Activated T-helper 9 cell treated with anti-CD3 and anti-CD28 coated beads, Interleukin-2, amount 50 U/mL, for 16 hours (primary cell): ENCODE data around the gene NLGN1.

Experiments used
- DNase-seq: peaks from one replicate; pipeline ENCODE4 v3.0.0-alpha.2; 2020; ENCODE audit warnings: low read depth

NLGN1 gene

DNA sequence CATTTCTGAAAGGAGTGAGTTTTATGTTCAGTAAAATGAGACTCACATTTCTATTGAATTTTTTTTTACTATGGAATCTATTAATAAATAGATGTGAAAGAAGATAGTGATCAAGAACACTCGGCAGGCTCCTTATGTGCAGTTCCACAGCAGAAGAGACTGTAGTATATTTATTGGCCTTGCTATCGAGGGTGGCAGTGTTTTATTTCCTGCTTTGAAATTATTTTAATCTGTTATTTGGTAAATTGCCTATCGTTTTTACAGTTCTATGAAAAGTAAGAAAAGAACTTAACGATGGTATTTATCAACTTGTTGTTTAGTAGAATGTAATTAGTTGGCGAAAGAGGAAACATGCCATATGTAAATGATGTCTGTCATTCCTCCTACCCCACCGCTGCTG is 238.3 kb downstream of the NLGN1 start:
- no peak for DNase-seq

DNA sequence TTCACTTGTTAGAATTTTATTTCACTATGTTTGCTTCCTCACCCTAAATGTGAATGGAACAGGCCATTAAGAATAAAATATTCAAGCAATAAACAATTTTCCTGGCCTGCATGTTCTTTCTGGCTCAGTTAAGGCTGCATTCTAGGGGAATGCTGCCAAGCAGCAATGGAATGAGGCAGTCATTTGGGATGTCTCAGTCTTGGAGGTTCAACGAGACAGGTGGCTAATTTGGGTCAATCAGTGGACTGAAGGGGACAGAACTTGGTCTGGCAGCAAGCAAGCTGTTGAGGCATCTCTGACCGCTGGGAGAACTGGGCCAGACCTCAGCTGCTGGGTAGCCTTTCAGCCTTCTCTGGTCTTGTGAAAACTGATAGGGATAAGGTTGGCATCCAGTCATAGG is 241.6 kb downstream of the NLGN1 start:
- no peak for DNase-seq

DNA sequence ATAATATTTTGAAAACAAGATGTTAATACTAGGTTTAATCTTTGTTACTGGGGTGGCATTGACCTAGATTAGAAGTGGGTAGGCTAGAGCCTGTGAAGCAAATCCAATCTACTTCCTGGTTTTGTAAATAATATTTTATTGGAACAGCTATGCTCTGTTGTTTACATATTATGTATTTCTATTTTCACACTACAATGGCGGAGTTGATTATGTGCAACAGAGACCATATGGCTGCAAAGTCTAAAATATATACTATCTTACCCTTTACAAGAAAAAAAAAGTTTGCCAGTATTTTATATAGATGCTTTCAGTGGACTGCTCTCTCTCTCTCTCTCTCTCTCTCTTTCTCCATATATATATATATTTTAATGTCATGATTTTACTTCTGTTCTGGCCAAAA is 244.2 kb downstream of the NLGN1 start:
- no peak for DNase-seq

DNA sequence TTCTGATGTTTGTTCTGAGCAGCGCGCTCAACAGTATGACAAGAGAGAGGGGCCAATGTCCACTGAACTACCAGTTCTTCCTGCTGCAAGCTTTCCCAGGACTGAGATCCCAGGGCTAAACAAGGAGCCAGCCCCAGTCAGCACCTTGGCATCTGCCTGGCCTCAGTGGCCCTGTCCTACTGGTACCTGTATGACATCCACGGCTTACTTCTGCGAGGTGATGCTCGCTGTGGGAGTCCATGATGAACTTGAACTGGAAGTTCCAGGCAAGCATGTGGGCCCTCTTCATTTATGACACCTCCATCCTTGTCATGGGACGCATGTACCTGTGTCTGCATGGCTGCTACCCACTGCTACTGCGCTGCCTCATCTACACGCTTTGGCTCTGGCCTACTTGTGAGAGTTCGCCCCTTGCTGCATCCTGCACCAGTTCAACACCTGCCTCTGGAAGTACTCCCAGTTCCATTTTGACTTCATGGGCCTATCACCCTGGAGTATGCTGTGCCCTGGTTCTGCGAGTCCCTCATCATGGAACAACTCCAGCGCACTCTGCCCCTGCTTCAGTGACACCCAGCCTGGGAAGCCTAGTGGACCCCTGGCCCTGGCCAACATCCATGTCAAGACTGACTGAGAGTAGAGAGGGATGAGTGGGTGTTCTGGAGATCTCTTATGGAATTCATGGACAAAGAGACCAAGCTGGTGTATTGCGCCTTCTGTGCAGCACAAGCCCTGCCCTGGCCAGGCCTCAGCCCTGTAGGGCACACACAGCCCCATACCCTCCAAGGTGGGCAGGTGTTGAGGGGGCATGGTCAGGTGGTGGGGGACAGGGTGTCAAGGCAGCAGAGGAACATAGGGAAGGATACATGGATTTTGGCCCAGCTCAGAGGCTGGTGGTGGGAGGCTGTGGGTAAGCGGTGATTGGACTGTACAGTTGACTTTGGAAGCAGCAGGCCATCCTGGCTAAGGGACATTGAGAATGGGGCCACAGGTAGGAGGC is 246.8 kb downstream of the NLGN1 start:
- no peak for DNase-seq

DNA sequence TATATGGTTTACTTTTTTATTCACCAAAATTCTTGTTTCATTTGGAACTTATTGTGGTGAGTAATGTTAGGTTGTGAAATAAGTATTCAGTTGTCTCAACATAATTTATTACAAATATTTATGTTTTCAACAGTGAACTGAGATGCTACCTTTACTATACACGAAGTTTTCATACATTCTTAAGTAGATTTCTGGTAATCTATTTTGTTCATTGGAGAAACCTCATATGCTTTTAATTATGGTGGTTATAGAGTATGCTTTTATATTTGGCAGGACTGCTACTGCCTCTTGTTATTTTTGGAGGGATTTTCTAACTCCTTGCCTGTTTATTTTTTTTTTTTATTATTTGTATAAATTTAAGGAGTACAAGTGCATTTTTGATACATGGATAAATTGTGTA is 253.1 kb downstream of the NLGN1 start:
- DNase-seq: no peak

DNA sequence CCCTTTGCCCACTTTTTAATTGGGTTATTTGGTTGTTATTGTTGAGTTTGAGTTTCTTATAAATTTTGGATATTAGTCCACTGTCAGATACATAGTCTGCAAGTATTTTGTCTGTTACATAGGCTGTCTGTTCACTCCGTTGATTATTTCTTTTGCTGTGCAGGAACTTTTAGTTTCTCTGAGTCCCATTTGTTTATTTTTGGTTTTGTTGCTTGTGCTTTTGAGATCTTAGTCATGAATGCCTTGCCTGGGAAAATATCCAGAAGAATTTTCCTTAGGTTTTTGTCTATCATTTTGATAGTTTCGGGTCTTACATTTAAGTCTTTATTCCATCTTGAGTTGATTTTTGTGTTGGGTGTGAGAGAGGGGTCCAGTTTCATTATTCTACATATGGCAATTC is 254.5 kb downstream of the NLGN1 start:
- DNase-seq: no peak

DNA sequence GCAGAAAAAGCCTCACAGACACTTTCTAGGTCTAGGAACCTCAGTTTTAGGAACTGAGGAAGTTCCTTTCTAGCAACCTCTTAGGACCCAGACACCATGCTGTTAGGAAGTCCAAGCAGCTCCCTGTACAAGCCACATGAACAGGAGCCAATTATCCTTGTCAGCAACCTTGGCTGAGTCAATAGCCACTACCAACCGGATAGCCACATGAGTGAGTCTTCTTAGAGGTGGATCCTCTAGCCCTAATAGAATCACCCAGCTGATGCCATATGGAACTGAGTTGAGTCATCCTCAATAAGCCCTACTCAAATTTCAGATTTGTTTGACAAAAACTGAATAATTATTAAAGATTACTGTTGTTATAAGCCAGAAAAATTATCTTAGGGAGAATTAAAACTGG is 256.2 kb downstream of the NLGN1 start:
- DNase-seq: no peak

DNA sequence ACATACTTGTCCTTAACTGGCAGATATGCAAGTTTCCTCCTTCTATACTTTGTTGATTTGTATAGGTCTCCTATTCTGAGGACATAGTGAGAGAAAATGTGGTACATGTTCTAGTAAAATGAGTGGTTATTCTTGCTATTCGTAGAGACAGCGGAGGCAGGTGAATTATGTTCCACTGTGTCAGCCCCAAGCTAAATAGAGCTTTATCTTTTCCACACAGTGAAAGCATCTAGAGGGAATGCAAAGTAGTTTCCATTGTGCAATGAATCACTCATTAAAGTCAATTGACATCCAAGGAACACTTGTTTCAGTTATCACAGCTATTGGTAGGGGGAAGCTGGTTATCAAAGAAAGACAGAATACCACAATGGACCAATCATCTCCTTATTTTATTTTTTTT is 262.4 kb downstream of the NLGN1 start:
- DNase-seq: no peak

DNA sequence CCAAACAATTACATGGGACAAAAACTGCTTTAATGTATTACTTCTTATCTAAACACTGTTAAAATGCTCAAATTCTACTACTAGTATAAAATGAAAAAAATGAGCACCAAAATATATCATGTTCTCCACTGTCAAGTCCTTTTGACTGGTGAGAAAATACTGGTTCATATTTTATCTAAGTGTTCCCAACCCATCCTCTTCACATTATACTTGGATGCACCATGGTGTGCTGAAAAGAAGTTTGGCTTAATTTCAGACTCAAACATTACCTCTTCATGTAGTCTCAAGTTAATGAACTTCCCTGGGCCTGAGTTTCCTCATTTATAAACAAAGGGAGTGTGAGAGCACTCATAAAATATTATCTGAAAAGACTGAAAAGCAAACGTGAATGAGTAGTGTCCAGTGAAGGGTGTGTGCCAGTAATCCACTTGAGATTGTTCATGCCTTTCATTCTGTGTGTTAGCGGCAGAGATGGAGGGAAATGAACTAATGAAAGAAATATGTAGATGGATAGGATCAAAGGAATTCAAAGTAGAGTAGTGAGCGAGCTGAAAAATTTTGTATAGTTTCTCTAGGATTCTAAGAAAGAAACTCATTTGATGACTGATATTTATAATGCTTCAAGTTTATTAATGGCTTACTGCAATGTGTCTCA is 263.2 kb downstream of the NLGN1 start:
- DNase-seq: no peak

DNA sequence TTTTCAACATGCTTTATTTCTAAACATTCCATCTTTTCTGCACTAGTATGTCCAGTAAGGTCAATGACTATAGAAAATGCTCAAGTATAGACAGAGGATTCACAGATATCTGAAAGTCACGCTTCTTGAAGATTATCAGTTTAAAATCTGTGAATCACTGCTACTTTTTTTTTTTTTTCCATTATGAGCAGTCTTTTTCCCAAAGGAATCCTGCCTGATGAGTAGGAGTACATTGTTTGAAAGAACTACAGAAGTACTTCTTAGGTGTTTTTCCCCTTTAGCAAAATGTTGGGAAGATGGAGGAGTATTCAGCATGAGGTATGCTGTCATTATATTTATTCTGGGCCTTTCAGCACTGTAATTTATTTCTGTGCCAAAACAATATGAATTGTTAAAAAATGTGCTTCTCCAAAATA is 266.2 kb downstream of the NLGN1 start:
- no peak for DNase-seq

DNA sequence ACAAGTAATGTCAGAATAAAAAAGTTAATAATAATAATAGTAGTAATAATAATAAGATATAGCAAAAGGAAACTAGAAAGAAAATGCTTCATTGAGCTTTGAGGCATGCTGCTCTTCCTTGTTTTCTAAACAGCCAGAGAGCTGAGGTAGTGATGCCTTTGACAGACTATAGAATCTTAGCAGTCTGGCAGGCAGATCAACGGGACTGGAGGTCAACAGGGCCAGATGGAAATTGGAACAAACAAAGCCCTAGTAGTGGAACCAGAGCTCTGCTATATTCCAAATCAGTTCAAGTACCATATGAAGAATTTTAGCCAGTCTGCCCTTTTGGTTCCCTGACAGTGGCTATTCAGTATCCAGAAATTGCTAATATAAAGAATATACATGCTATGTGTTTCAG is 278.6 kb downstream of the NLGN1 start:
- DNase-seq: no peak

DNA sequence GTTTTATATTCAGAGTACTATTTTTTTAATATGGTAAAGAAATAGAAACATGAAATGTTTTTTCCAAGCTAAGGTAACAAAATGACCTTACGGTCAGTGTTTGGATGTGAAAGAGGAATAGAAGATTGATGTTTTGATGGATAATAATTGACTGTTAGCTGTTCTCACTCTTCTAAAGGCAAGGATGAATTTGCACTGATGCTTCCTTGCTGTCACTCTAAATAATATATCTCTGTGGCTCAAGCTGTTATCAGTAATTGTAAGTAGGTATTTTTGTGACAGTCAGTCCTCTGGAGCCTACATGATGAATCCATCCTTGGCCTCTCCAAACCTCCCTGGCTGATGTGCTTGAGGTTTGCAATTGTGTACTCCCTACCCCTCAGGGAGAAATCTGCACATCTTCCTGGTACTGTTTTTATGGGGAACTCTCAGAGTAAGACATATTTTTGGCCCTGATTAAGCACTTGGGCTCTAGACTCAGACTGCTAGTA is 283.7 kb downstream of the NLGN1 start:
- no peak for DNase-seq

DNA sequence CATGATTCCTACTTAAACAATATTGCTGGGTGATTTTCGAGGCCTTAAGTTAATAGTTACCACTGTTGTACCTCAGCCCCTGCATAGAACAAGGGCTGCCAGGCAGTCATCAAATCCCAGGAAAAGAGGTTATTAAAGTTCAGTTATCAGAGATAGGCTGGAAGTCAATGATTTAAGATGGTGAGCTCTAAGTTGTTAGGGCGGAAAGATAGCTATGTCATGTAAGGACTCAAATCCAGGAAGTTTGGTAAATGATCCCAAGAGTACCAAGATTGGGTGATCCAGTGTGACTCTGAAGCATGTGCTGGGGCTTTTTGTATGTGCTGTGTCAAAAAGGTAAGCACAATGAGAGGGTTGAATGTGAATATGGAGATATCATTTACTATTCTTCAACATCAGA is 287.9 kb downstream of the NLGN1 start:
- no peak for DNase-seq

DNA sequence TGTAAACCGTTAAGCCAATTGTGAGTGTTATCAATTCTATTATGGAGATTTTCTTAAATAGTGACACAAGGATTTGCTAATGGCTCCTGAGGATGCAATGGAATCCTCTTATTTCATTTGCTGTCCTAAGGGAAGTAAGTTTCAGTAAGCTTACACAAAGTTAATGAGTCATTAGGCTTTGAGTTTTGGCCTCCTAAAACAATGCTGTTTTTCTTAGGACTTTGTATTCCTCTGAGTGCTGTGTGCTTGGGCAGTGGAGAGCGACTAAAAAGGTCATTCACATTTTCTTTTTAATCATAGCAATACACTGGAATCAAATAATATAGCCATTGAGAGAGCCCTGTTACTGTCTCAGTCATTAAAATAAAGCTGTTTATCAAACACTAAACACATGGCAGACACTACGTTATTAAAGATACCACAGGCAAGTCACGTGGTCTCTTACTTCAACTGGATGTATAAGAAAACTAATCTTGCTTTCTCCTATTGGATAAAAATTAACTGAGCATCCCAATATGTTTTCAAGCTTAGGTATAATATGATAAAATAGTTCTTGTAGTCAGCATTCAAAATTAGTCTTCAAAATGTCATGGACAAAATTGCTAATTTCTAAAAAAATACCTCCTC is 290.8 kb downstream of the NLGN1 start:
- DNase-seq: no peak

DNA sequence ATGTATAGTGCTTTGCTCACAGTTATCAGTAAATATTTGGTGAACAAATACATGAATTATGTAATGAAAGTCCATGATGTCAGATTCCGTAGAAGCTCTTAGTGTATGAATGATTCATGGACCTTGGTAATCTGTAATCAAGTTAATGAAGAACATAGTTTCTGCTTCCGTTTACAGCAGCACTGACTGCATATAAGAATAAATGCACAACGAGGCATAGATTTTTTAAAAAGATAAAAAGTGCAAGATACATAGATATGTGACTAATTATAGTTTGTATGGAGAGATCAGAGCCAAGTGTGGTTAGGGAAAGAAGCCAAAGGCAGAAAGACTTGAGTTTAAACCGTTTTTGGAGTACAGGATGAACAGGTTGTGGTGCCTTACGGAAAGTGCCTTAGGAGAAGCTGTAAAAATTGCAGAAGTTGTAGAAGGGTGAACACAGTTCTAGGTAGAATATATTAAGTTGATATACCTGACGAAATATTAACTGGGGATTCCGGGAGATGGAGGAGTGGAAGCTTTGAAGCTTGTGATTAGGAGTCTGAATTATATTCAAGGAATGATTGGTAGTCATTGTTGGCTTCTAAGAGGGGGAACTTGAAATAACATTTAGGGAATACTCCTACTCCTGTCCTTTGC is 293.1 kb downstream of the NLGN1 start:
- DNase-seq: no peak

DNA sequence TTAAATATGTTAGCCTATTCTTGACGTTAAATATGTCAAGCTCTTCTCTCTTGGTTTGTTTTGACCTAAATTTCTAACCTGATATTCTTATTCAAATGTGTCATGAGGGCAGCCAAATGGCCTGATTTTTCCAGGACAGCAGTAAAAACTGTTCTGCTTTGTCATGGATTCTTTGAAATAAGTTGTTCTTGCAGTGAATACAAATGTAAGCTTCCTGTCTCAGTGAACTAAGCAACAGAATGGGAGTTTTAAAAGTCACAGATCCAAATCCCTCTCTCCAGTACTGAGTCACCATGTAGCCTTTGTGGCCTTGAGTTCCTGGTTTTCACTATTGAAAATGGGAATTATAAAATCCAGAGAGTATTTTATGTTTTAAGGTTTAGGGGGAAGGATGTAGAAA is 301.8 kb downstream of the NLGN1 start:
- DNase-seq: no peak

DNA sequence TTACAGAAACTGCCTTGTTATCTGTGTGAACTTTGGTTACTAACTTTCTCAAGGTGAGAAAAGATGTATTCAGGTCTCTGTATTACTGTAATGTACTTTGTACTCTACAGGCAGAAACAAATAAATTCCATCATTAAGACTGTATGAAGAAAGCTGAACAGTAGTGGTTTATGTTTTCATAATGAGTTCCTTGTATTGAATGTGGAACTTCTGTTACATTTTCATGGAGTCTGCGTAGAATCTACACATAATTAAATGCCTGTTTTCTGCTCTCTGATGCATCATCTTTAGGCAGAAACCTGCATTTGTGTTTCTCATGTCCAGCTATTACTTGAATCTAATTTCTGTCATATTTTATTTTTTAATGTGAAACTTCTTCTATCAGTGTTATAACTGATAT is 302.8 kb downstream of the NLGN1 start:
- DNase-seq: no peak

DNA sequence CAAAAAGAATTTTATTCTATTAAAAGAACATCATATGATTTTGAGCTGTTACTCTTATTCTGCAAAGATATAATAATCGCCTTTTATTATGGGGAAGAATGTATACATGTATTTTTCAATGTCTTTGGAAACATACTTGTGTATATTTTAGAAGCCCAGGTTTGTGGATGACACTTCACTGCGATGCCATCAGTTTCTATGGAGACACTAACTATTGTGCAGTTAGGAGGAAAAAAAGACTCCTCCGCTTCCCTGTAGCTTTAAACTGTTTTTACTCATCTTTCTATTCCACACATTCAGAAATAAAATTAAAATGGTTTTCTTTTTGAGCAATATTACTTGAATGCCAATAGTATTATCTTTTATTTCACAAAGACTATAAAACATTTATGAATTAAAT is 305.0 kb downstream of the NLGN1 start:
- no peak for DNase-seq

DNA sequence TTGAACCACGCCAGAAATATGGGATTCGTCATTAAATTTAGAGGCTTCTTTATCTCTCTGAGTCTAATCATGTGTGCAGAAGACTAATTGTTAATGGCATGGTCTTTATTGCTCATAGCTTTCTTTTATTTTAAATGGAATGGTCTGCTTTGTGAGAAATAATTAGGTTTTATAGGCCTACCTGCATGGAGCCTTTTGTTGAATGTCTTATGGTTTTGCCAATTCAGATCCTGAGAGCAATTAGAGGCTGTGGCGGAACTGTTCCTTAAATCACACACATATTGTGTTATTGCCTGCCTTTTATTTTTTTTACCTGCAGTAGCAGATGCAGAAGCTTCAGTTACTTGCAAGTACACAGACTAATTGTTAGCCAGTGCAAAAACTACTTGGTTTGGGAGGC is 306.2 kb downstream of the NLGN1 start:
- no peak for DNase-seq

DNA sequence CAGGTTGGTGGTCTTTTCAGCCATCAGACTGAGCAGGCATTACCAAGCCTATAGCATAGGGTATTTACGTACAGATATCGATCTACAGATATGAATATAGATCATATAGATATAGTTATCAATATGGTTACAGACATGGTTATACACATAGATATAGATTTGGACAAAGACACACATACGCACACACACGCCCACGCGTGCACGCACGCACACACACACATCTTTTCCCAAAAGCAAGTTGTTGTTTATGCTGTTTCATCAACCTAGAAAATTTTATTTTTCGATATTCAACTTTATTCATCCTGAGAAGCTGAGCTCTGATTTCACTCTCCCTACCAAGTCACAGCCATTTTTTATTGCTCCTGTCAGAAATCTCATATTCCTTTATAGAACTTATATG is 309.1 kb downstream of the NLGN1 start:
- DNase-seq: no peak

DNA sequence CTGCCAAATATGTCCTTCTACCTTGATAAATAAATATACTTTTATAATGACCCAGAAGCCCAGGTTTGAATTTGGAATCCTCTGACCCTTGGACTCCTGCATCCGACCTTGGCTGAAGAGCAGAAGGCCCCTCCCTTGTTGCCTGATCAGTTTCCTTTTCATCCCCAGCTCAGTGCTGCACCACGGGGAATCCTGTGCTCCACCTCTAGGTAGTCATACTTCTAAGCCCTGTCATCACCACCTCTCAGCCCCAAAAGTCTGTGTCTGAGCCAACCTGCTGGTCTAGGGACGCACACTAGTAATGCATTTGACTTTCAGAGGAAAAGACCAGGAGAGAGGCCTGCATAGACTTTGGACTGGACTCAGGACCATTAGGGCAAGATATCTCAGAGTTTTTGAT is 310.6 kb downstream of the NLGN1 start:
- no peak for DNase-seq

DNA sequence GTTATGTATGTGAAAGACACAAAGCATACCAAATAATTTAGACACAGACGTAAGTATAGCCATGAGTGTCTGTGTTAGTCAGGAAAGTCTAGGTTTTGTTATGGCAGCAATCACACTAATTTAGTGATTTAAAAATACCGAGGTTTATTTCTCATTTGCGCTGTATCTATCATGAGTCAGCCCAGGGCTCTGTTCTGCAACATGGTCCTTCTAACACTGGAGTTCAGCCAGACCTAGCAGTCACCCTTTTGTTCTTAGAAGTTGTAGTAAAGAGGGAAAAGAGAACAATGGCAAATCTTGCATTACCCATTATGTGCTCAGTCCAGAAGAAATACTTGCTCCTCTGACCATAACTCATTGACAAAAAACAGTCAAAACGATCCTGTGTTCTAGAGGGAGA is 311.5 kb downstream of the NLGN1 start:
- no peak for DNase-seq
